Measurements from ENCODE around the gene KLHL41. TPM values are rescaled to one million over a fixed set of nuclear protein-coding genes. Genes with fewer than 3 reads are reported as not detected.

KLHL41 gene
- total RNA-seq, 4 donors from 2014 or later = 0.65 to 0.85 (median 0.66) TPM; not detected in 1

GRCh38 chr2:169509955-169510354 is 453 bp downstream of the KLHL41 start:
- no peak for TF ChIP-seq CTCF (IDR thresholded peaks at IDR 0.05; ENCODE audit: low read depth)

GRCh38 chr2:169510496-169510895 is 994 bp downstream of the KLHL41 start:
- TF ChIP-seq CTCF (IDR thresholded peaks at IDR 0.05; ENCODE audit: low read depth) = no peak

GRCh38 chr2:169511818-169512217 is 2.3 kb downstream of the KLHL41 start:
- no peak for TF ChIP-seq CTCF (IDR thresholded peaks at IDR 0.05; ENCODE audit: low read depth)

GRCh38 chr2:169512525-169512924 is 3.0 kb downstream of the KLHL41 start:
- TF ChIP-seq CTCF (IDR thresholded peaks at IDR 0.05; ENCODE audit: low read depth) = no peak

GRCh38 chr2:169513094-169513493 is 3.6 kb downstream of the KLHL41 start:
- no peak for TF ChIP-seq CTCF (IDR thresholded peaks at IDR 0.05; ENCODE audit: low read depth)

DNA sequence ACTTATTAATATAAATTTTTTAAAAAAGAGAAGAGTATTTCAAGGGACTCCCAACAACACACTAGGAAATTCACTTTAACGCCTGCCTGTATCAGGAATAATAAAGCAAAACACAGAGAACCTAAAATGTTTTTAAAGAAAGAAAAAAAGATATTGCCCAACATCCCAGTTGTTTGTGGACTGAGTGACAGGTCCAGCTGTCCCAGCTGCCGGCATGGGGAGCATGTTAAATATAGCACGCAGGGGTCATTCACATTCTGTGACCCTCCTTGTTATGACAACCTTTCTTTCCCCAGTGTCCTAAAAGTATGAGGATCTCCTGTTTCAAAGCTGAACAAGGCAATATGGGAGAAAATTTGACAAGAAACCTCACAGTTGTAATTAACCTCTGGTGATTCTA is 4.4 kb downstream of the KLHL41 start:
- no peak for TF ChIP-seq CTCF (IDR thresholded peaks at IDR 0.05; ENCODE audit: low read depth)

GRCh38 chr2:169520896-169521295 is 11.4 kb downstream of the KLHL41 start:
- no peak for TF ChIP-seq CTCF (IDR thresholded peaks at IDR 0.05; ENCODE audit: low read depth)

All from subcutaneous adipose tissue (tissue), 4 donors.